NCI-H146 treated with DMSO at 0.1 percent for 48 hours (cell line): ENCODE measurements around the gene SERPINA4.
"Not testable (repeated sequence)": the region's sequence is repeated elsewhere in the genome, so short reads cannot be mapped to it uniquely, and the experiment has no call there.

ENCODE experiments used
- DNase-seq: peaks from one replicate; lab custom pipeline; 2025; ENCODE audit not compliant: unreplicated experiment; lab: John Stamatoyannopoulos, UW

The SERPINA4 gene

GRCh38 chr14:94568186-94568585 lies 6.9 kb downstream of the SERPINA4 start:
- no peak for DNase-seq

GRCh38 chr14:94569381-94570001 lies 8.2 kb downstream of the SERPINA4 start:
- no peak for DNase-seq

- no peak for DNase-seq
These were observed 8.8 kb downstream of the SERPINA4 start for GRCh38 chr14:94570002-94570400.

- no peak for DNase-seq
These were observed 9.2 kb downstream of the SERPINA4 start for GRCh38 chr14:94570440-94570839.

GRCh38 chr14:94571395-94571794 lies 10.2 kb downstream of the SERPINA4 start:
- no peak for DNase-seq

GRCh38 chr14:94571950-94572349 lies 10.7 kb downstream of the SERPINA4 start:
- DNase-seq, result no peak

- DNase-seq, result no peak
These were observed 11.5 kb downstream of the SERPINA4 start for GRCh38 chr14:94572637-94573303.

GRCh38 chr14:94573475-94574277 lies 12.4 kb downstream of the SERPINA4 start:
- DNase-seq, result no peak

- DNase-seq, result no peak
These were observed 13.1 kb downstream of the SERPINA4 start for GRCh38 chr14:94574336-94574735.

GRCh38 chr14:94575730-94576585 lies 14.7 kb downstream of the SERPINA4 start:
- DNase-seq, result no peak

GRCh38 chr14:94577472-94577871 lies 16.2 kb downstream of the SERPINA4 start:
- not testable (repeated sequence) for DNase-seq

- no peak for DNase-seq
These were observed 17.5 kb downstream of the SERPINA4 start for GRCh38 chr14:94578712-94579111.

GRCh38 chr14:94581127-94581999 lies 20.1 kb downstream of the SERPINA4 start, which contains the start of gene SERPINA5:
Gene SERPINA5, plus strand, starts transcription at chr14:94581426. Its CDS starts 5,937 bp downstream, at chr14:94587363.
- no peak for DNase-seq

GRCh38 chr14:94582199-94582750 lies 21.0 kb downstream of the SERPINA4 start:
- no peak for DNase-seq

- DNase-seq, result no peak
These were observed 21.6 kb downstream of the SERPINA4 start for GRCh38 chr14:94582851-94583250.

GRCh38 chr14:94583557-94583956 lies 22.3 kb downstream of the SERPINA4 start:
- no peak for DNase-seq

- no peak for DNase-seq
These were observed 23.5 kb downstream of the SERPINA4 start for GRCh38 chr14:94584591-94585280.

- DNase-seq, result no peak
These were observed 25.4 kb downstream of the SERPINA4 start for GRCh38 chr14:94586635-94587034.

GRCh38 chr14:94588311-94588710 lies 27.1 kb downstream of the SERPINA4 start:
- no peak for DNase-seq
